HG03025 (cell line): ENCODE measurements around the gene CDC42BPB.

Experiments
- ATAC-seq: cut with Tn5 transposase; IDR thresholded peaks from one replicate; pipeline ENCODE4 v1.9.1; 2021; ENCODE audit warnings: mild to moderate bottlenecking, moderate library complexity; ENCODE audit not compliant: unreplicated experiment, low FRiP score

The CDC42BPB gene

GRCh38 chr14:102949062-102949800, 108.1 kb downstream of the CDC42BPB start:
- ATAC-seq: no peak

GRCh38 chr14:102948698-102949061, 108.7 kb downstream of the CDC42BPB start:
- no peak for ATAC-seq

GRCh38 chr14:102947321-102948103, 109.8 kb downstream of the CDC42BPB start:
- no peak for ATAC-seq

GRCh38 chr14:102945346-102946130, 111.8 kb downstream of the CDC42BPB start:
- ATAC-seq: no peak

GRCh38 chr14:102944448-102945330, 112.7 kb downstream of the CDC42BPB start:
- no peak for ATAC-seq

GRCh38 chr14:102943979-102944378, 113.4 kb downstream of the CDC42BPB start:
- no peak for ATAC-seq

GRCh38 chr14:102943454-102943853, 113.9 kb downstream of the CDC42BPB start:
- ATAC-seq: no peak

GRCh38 chr14:102942069-102942468, 115.3 kb downstream of the CDC42BPB start:
- no peak for ATAC-seq

- no peak for ATAC-seq
Measured at GRCh38 chr14:102941419-102942011, 115.8 kb downstream of the CDC42BPB start.

- ATAC-seq: no peak
Measured at GRCh38 chr14:102940729-102941362, 116.5 kb downstream of the CDC42BPB start.

GRCh38 chr14:102939820-102940561, 117.4 kb downstream of the CDC42BPB start:
- ATAC-seq: no peak

- ATAC-seq: no peak
Measured at GRCh38 chr14:102939329-102939728, 118.0 kb downstream of the CDC42BPB start.

GRCh38 chr14:102938191-102938590, 119.2 kb downstream of the CDC42BPB start:
- no peak for ATAC-seq

- ATAC-seq: no peak
Measured at GRCh38 chr14:102937331-102938175, 119.8 kb downstream of the CDC42BPB start.

GRCh38 chr14:102935756-102936155, 121.6 kb downstream of the CDC42BPB start:
- no peak for ATAC-seq

- ATAC-seq: no peak
Measured at GRCh38 chr14:102933618-102934231, 123.6 kb downstream of the CDC42BPB start.
